Measurements from ENCODE around the gene IFT25. TPM values are rescaled to one million over a fixed set of nuclear protein-coding genes. Genes with fewer than 3 reads are reported as not detected.

The IFT25 gene
- total and polyA plus RNA-seq, 2 experiments from 2014 or later: 28.2 to 109 TPM

GRCh38 chr1:53966794-53967193 lies 21.3 kb upstream of the IFT25 start (continued):
- TF ChIP-seq, protein P1, sequence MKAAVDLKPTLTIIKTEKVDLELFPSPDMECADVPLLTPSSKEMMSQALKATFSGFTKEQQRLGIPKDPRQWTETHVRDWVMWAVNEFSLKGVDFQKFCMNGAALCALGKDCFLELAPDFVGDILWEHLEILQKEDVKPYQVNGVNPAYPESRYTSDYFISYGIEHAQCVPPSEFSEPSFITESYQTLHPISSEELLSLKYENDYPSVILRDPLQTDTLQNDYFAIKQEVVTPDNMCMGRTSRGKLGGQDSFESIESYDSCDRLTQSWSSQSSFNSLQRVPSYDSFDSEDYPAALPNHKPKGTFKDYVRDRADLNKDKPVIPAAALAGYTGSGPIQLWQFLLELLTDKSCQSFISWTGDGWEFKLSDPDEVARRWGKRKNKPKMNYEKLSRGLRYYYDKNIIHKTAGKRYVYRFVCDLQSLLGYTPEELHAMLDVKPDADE (IDR thresholded peaks at IDR 0.05): no peak
- no peak for TF ChIP-seq POLR2AphosphoS5 (IDR thresholded peaks at IDR 0.05; ENCODE audit: low read depth)
- TF ChIP-seq STAT1 (IDR thresholded peaks at IDR 0.05; ENCODE audit: unreplicated experiment): no peak
- no peak for TF ChIP-seq CREB1 (CRISPR knock-in tag; IDR thresholded peaks at IDR 0.05; ENCODE audit: low read depth)

DNA sequence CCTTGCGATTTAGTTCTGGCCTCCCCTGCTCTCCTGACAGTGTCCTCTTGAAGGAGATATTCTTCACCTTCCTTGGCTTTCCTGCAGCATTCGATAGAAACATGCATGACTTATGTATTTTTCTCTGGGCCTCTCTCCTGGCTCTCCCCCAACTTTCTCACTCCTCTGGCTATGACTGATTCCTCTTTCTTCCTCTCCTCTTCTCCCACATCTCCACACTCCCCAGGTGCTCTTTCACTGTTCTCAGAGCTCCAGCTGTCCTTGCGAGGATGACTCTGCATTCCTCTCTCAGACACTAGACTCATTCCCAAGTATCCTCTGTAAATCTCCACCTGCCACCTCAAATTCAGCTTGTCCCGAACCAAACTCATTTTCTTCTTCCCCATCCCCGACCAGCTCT lies 18.6 kb upstream of the IFT25 start:
- peak; percentile 74 for ATAC-seq
- TF ChIP-seq EZH2phosphoT487 (IDR thresholded peaks at IDR 0.05; ENCODE audit: unreplicated experiment) (no peak), EZH2 (IDR thresholded peaks at IDR 0.05; ENCODE audit: low read depth, unreplicated experiment) (no peak), ZNF331 (CRISPR knock-in tag; IDR thresholded peaks at IDR 0.05; ENCODE audit: low read depth) (no peak), ZNF114 (CRISPR knock-in tag; IDR thresholded peaks at IDR 0.05) (no peak), JUNB (IDR thresholded peaks at IDR 0.05; ENCODE audit: unreplicated experiment) (no peak), CREB1 (CRISPR knock-in tag; IDR thresholded peaks at IDR 0.05; ENCODE audit: low read depth) (no peak), POLR2AphosphoS5 (IDR thresholded peaks at IDR 0.05; ENCODE audit: low read depth) (no peak)
- TF ChIP-seq, protein P2, sequence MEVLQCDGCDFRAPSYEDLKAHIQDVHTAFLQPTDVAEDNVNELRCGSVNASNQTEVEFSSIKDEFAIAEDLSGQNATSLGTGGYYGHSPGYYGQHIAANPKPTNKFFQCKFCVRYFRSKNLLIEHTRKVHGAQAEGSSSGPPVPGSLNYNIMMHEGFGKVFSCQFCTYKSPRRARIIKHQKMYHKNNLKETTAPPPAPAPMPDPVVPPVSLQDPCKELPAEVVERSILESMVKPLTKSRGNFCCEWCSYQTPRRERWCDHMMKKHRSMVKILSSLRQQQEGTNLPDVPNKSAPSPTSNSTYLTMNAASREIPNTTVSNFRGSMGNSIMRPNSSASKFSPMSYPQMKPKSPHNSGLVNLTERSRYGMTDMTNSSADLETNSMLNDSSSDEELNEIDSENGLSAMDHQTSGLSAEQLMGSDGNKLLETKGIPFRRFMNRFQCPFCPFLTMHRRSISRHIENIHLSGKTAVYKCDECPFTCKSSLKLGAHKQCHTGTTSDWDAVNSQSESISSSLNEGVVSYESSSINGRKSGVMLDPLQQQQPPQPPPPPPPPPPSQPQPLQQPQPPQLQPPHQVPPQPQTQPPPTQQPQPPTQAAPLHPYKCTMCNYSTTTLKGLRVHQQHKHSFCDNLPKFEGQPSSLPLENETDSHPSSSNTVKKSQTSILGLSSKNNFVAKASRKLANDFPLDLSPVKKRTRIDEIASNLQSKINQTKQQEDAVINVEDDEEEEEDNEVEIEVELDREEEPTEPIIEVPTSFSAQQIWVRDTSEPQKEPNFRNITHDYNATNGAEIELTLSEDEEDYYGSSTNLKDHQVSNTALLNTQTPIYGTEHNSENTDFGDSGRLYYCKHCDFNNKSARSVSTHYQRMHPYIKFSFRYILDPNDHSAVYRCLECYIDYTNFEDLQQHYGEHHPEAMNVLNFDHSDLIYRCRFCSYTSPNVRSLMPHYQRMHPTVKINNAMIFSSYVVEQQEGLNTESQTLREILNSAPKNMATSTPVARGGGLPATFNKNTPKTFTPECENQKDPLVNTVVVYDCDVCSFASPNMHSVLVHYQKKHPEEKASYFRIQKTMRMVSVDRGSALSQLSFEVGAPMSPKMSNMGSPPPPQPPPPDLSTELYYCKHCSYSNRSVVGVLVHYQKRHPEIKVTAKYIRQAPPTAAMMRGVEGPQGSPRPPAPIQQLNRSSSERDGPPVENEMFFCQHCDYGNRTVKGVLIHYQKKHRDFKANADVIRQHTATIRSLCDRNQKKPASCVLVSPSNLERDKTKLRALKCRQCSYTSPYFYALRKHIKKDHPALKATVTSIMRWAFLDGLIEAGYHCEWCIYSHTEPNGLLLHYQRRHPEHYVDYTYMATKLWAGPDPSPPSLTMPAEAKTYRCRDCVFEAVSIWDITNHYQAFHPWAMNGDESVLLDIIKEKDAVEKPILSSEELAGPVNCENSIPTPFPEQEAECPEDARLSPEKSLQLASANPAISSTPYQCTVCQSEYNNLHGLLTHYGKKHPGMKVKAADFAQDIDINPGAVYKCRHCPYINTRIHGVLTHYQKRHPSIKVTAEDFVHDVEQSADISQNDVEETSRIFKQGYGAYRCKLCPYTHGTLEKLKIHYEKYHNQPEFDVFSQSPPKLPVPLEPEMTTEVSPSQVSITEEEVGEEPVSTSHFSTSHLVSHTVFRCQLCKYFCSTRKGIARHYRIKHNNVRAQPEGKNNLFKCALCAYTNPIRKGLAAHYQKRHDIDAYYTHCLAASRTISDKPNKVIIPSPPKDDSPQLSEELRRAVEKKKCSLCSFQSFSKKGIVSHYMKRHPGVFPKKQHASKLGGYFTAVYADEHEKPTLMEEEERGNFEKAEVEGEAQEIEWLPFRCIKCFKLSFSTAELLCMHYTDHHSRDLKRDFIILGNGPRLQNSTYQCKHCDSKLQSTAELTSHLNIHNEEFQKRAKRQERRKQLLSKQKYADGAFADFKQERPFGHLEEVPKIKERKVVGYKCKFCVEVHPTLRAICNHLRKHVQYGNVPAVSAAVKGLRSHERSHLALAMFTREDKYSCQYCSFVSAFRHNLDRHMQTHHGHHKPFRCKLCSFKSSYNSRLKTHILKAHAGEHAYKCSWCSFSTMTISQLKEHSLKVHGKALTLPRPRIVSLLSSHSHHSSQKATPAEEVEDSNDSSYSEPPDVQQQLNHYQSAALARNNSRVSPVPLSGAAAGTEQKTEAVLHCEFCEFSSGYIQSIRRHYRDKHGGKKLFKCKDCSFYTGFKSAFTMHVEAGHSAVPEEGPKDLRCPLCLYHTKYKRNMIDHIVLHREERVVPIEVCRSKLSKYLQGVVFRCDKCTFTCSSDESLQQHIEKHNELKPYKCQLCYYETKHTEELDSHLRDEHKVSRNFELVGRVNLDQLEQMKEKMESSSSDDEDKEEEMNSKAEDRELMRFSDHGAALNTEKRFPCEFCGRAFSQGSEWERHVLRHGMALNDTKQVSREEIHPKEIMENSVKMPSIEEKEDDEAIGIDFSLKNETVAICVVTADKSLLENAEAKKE (CRISPR knock-in tag; IDR thresholded peaks at IDR 0.05): no peak
- TF ChIP-seq, protein P3, sequence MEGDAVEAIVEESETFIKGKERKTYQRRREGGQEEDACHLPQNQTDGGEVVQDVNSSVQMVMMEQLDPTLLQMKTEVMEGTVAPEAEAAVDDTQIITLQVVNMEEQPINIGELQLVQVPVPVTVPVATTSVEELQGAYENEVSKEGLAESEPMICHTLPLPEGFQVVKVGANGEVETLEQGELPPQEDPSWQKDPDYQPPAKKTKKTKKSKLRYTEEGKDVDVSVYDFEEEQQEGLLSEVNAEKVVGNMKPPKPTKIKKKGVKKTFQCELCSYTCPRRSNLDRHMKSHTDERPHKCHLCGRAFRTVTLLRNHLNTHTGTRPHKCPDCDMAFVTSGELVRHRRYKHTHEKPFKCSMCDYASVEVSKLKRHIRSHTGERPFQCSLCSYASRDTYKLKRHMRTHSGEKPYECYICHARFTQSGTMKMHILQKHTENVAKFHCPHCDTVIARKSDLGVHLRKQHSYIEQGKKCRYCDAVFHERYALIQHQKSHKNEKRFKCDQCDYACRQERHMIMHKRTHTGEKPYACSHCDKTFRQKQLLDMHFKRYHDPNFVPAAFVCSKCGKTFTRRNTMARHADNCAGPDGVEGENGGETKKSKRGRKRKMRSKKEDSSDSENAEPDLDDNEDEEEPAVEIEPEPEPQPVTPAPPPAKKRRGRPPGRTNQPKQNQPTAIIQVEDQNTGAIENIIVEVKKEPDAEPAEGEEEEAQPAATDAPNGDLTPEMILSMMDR (conservative IDR thresholded peaks at IDR 0.05; ENCODE audit: low read depth in 2 of 2): no peak
- Mint-ChIP-seq H3K27ac (peak overlapping the region; percentile 82), H3K4me3 (no peak overlapping the region), H3K27me3 (ENCODE audit: insufficient read depth, low read depth, poor library complexity) (peaks cover 6% of the 10 kb centered on the region), H3K4me1 (peaks cover 9% of the 10 kb centered on the region), H3K36me3 (ENCODE audit: low read depth) (peaks cover 62% of the 10 kb centered on the region), H3K9me3 (no peaks in the 10 kb centered on the region)
- no peak for DNase-seq (ENCODE audit: low spot score)
- Histone ChIP-seq H3K79me2 (replicated peaks; ENCODE audit: insufficient read depth) (no peaks in the 10 kb centered on the region), H3K9me2 (ENCODE audit: insufficient read depth) (no peaks in the 10 kb centered on the region), H4K20me1 (replicated peaks; ENCODE audit: insufficient read depth) (peaks cover 10% of the 10 kb centered on the region), H3K27me3 (ENCODE audit: insufficient read depth) (no peaks in the 10 kb centered on the region), H3K4me3 (no peak overlapping the region), H3K4me2 (no peak overlapping the region), H3K4me1 (ENCODE audit: insufficient read depth) (no peaks in the 10 kb centered on the region), H3K27ac (ENCODE audit: low read depth) (no peak overlapping the region; the same call in 1 of the 2 replicates), H3F3A (replicated peaks; ENCODE audit: low read depth) (0 out of 2 replicates have a peak, but pooled peaks cover 2% of the 10 kb centered on the region), H2AFZ (no peak overlapping the region), H3K36me3 (ENCODE audit: insufficient read depth) (peaks cover 48% of the 10 kb centered on the region)

Data from GM23338 (cell line).